Measurements from ENCODE around the gene MEIS3. TPM values are rescaled to one million over a fixed set of nuclear protein-coding genes. Genes with fewer than 3 reads are reported as not detected.

MEIS3 gene
- total and polyA plus RNA-seq, 9 donors: 7.2 to 30.6 (median 18.6) TPM

DNA sequence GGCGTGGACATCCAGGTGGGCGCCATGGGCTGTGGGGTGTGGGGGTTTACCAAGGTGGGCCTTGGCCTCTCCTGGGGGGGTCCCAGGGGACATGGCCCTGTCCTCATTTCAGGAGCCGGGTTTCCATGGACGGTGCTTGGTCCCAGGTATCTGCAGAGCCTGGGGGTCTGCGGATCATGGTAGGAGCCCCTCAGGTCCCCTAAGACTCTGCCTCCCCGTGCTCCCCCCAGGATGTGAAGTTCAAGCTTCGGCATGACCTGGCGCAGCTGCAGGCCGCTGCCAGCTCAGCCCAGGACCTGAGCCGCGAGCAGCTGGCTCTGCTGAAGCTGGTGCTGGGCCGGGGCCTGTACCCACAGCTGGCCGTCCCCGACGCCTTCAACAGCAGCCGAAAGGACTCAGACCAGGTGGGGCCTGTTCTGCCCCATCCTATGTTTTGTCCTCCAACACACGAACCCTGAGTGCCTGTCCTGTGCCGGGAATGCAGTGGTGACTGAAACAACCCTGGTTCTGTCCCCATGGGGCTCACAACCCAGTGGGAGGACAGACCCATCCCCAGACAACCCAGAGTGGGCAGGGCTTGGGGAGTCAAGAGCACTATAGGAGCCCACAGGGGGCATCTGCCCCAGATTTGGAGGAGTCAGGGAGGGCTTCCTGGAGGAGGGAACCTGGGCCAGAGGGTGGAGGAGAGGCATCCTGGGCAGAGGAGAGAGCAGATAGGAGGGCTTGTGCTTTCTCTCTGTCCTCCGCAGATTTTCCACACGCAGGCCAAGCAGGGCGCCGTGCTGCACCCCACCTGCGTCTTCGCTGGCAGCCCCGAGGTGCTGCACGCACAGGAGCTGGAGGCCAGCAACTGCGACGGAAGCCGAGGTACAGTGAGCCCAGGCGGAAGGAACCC, 43.4 kb downstream of the MEIS3 start:
- TF ChIP-seq CTCF (IDR thresholded peaks at IDR 0.05) (no peak), EP300 (IDR thresholded peaks at IDR 0.05) (no peak), POLR2A (IDR thresholded peaks at IDR 0.05) (no peak)
- Histone ChIP-seq H3K36me3 (peaks cover 7% of the 10 kb centered on the region), H3K9me3 (no peaks in the 10 kb centered on the region), H3K4me3 (no peak overlapping the region), H3K27ac (no peak overlapping the region), H3K27me3 (no peaks in the 10 kb centered on the region), H3K4me1 (ENCODE audit: insufficient read depth) (no peaks in the 10 kb centered on the region)
- intact Hi-C loops (cut with DNase I): no loop called here
- WGBS, 3 donors: 91 to 94% (median 93%) methylated on average over 26 to 30 of the region's 30 CpGs
- DNase-seq: no peak

- no peak for TF ChIP-seq CTCF (IDR thresholded peaks at IDR 0.05)
- no peak for TF ChIP-seq POLR2A (IDR thresholded peaks at IDR 0.05)
- no peak for TF ChIP-seq EP300 (IDR thresholded peaks at IDR 0.05)
- no peak overlapping the region for H3K4me3 ChIP-seq
- H3K36me3 ChIP-seq: peaks cover 7% of the 10 kb centered on the region
- WGBS, 3 donors: 89 to 90% (median 89%) methylated on average over 17 to 30 of the region's 30 CpGs
- intact Hi-C loops (cut with DNase I): no loop called here
- no peaks in the 10 kb centered on the region for H3K27me3 ChIP-seq
- no peaks in the 10 kb centered on the region for H3K9me3 ChIP-seq
- no peak overlapping the region for H3K27ac ChIP-seq
- no peak for DNase-seq
- no peaks in the 10 kb centered on the region for H3K4me1 ChIP-seq (ENCODE audit: insufficient read depth)
Measured at GRCh38 chr19:47374876-47375693, 44.2 kb downstream of the MEIS3 start.

GRCh38 chr19:47373246-47374240, 45.8 kb downstream of the MEIS3 start:
- WGBS, 3 donors: 87 to 92% (median 90%) methylated on average over 32 to 33 of the region's 33 CpGs
- H3K4me3 ChIP-seq: no peak overlapping the region
- peaks cover 7% of the 10 kb centered on the region for H3K36me3 ChIP-seq
- intact Hi-C loops (cut with DNase I): no loop called here
- no peaks in the 10 kb centered on the region for H3K27me3 ChIP-seq
- H3K4me1 ChIP-seq (ENCODE audit: insufficient read depth): no peaks in the 10 kb centered on the region
- no peaks in the 10 kb centered on the region for H3K9me3 ChIP-seq
- H3K27ac ChIP-seq: no peak overlapping the region
- TF ChIP-seq CTCF (IDR thresholded peaks at IDR 0.05): no peak
- no peak for DNase-seq

DNA sequence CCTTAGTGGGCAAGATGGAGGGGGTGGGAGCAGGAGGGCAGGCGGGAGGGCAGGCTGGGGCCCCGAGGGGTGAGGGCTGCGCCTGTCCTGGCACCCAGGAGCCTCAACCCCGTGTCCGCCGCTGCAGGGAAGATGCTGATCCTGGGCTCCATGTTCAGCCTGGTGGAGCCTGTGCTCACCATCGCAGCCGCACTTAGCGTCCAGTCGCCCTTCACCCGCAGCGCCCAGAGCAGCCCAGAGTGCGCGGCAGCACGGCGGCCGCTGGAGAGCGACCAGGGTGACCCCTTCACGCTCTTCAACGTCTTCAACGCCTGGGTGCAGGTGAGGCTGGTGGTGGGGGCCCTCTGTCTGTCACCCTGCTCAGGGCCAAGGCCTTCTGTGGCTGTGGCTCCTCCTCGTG, 46.7 kb downstream of the MEIS3 start:
- intact Hi-C loops (cut with DNase I): no loop called here
- 87 to 90% (median 88%) methylated on average over 19 to 22 of the region's 22 CpGs for WGBS, 3 donors

More for the DNA sequence above, 46.7 kb downstream of the MEIS3 start:
- no peak for TF ChIP-seq EP300 (IDR thresholded peaks at IDR 0.05)
- no peak for TF ChIP-seq POLR2A (IDR thresholded peaks at IDR 0.05)
- TF ChIP-seq CTCF (IDR thresholded peaks at IDR 0.05): no peak
- Histone ChIP-seq H3K27me3 (no peaks in the 10 kb centered on the region), H3K4me1 (ENCODE audit: insufficient read depth) (no peaks in the 10 kb centered on the region), H3K4me3 (no peak overlapping the region), H3K9me3 (no peaks in the 10 kb centered on the region), H3K27ac (no peak overlapping the region), H3K36me3 (peaks cover 7% of the 10 kb centered on the region)
- no peak for DNase-seq

Data from ovary (tissue), 9 donors.